HPDE6-E6E7 (cell line): ENCODE measurements around the gene EBI3.
"Not testable (repeated sequence)": the region's sequence is repeated elsewhere in the genome, so short reads cannot be mapped to it uniquely, and the experiment has no call there.

ENCODE experiments used
- DNase-seq: peaks from one replicate; pipeline ENCODE4 v3.0.0; 2011; ENCODE audit warnings: missing footprints; ENCODE audit errors: extremely low spot score

The EBI3 gene

GRCh38 chr19:4278010-4278409 is 48.7 kb downstream of the EBI3 start:
- no peak for DNase-seq

- DNase-seq, result no peak
These were observed 49.3 kb downstream of the EBI3 start, which contains the start of gene SHD for GRCh38 chr19:4278419-4279266. TSS of gene SHD (plus strand) at chr19:4279266. CDS start at chr19:4280064, 798 bp downstream.

- DNase-seq, result no peak
These were observed 49.9 kb downstream of the EBI3 start for GRCh38 chr19:4279267-4279529.

- DNase-seq, result no peak
These were observed 50.5 kb downstream of the EBI3 start for GRCh38 chr19:4279530-4280422.

GRCh38 chr19:4284176-4284958 is 55.0 kb downstream of the EBI3 start:
- no peak for DNase-seq

- no peak for DNase-seq
These were observed 55.7 kb downstream of the EBI3 start for GRCh38 chr19:4284974-4285373.

- DNase-seq, result not testable (repeated sequence)
These were observed 56.8 kb downstream of the EBI3 start for GRCh38 chr19:4286141-4286540.
